ENCODE data around the gene PTPRT. TPM values are rescaled to one million over a fixed set of nuclear protein-coding genes. Genes with fewer than 3 reads are reported as not detected.

PTPRT gene
- total RNA-seq, 1 experiment from 2014 or later, result not detected

GRCh38 chr20:43029176-43029575, 160.5 kb downstream of the PTPRT start:
- Histone ChIP-seq H3K27ac (ENCODE audit: low read length) (no peak overlapping the region), H4K20me1 (ENCODE audit: low read length) (no peaks in the 10 kb centered on the region), H3K4me3 (ENCODE audit: low read length) (no peak overlapping the region), H3K27me3 (ENCODE audit: low read length) (no peaks in the 10 kb centered on the region), H3K9me3 (ENCODE audit: low read length) (peaks cover 34% of the 10 kb centered on the region; the same call in 1 of the 2 replicates), H3K79me2 (ENCODE audit: low read length) (no peaks in the 10 kb centered on the region), H3F3A (ENCODE audit: low read length, unreplicated experiment) (no peaks in the 10 kb centered on the region), H3K4me1 (ENCODE audit: insufficient read depth, low read length) (no peaks in the 10 kb centered on the region), H3K4me2 (ENCODE audit: low read length) (no peak overlapping the region), H3K9ac (ENCODE audit: low read length) (no peak overlapping the region), H3K9me2 (replicated peaks; ENCODE audit: low read length) (no peaks in the 10 kb centered on the region), H2AFZ (ENCODE audit: low read length) (no peak overlapping the region), H3K36me3 (ENCODE audit: low read depth, low read length) (no peaks in the 10 kb centered on the region)
- ATAC-seq, result no peak
- BruUV-seq (replicated peaks), result no TSS peak
- TF ChIP-seq EZH2 (IDR thresholded peaks at IDR 0.05; ENCODE audit: low read length, unreplicated experiment) (no peak), EZH2phosphoT487 (IDR thresholded peaks at IDR 0.05; ENCODE audit: borderline replicate concordance, low read length) (no peak)
- POLR2A ChIA-PET (ENCODE audit: unreplicated experiment), result no interaction called here
- CTCF ChIA-PET, result no interaction called here
- no peak for DNase-seq
- intact Hi-C loops (cut with micrococcal nuclease), result no loop called here

GRCh38 chr20:43028470-43028869, 161.2 kb downstream of the PTPRT start:
- H3F3A ChIP-seq (ENCODE audit: low read length, unreplicated experiment), result no peaks in the 10 kb centered on the region
- no peaks in the 10 kb centered on the region for H3K4me1 ChIP-seq (ENCODE audit: insufficient read depth, low read length)
- H3K4me2 ChIP-seq (ENCODE audit: low read length), result no peak overlapping the region
- no peak for ATAC-seq
- DNase-seq, result no peak
- intact Hi-C loops (cut with micrococcal nuclease), result no loop called here
- no peak overlapping the region for H3K4me3 ChIP-seq (ENCODE audit: low read length)
- no peak overlapping the region for H2AFZ ChIP-seq (ENCODE audit: low read length)
- H4K20me1 ChIP-seq (ENCODE audit: low read length), result no peaks in the 10 kb centered on the region
- POLR2A ChIA-PET (ENCODE audit: unreplicated experiment), result no interaction called here
- H3K79me2 ChIP-seq (ENCODE audit: low read length), result no peaks in the 10 kb centered on the region
- H3K27me3 ChIP-seq (ENCODE audit: low read length), result no peaks in the 10 kb centered on the region
- no peaks in the 10 kb centered on the region for H3K9me2 ChIP-seq (replicated peaks; ENCODE audit: low read length)
- no peaks in the 10 kb centered on the region for H3K36me3 ChIP-seq (ENCODE audit: low read depth, low read length)
- no peak overlapping the region for H3K27ac ChIP-seq (ENCODE audit: low read length)
- peaks cover 33% of the 10 kb centered on the region; the same call in 1 of the 2 replicates for H3K9me3 ChIP-seq (ENCODE audit: low read length)
- CTCF ChIA-PET, result no interaction called here
- no peak for TF ChIP-seq EZH2 (IDR thresholded peaks at IDR 0.05; ENCODE audit: low read length, unreplicated experiment)
- no peak for TF ChIP-seq CTCF (conservative IDR thresholded peaks at IDR 0.05; ENCODE audit: low read depth, low read length)
- no peak for TF ChIP-seq EZH2phosphoT487 (IDR thresholded peaks at IDR 0.05; ENCODE audit: borderline replicate concordance, low read length)
- BruUV-seq (replicated peaks), result no TSS peak
- no peak overlapping the region for H3K9ac ChIP-seq (ENCODE audit: low read length)

GRCh38 chr20:43023836-43024235, 165.9 kb downstream of the PTPRT start:
- Histone ChIP-seq H3K36me3 (ENCODE audit: low read depth, low read length) (no peaks in the 10 kb centered on the region; the same call in 1 of the 2 replicates), H3F3A (ENCODE audit: low read length, unreplicated experiment) (no peaks in the 10 kb centered on the region), H3K4me3 (ENCODE audit: low read length) (no peak overlapping the region), H2AFZ (ENCODE audit: low read length) (no peak overlapping the region), H3K27me3 (ENCODE audit: low read length) (no peaks in the 10 kb centered on the region), H3K4me2 (ENCODE audit: low read length) (no peak overlapping the region), H3K27ac (ENCODE audit: low read length) (no peak overlapping the region), H3K79me2 (ENCODE audit: low read length) (no peaks in the 10 kb centered on the region), H3K9ac (ENCODE audit: low read length) (no peak overlapping the region), H4K20me1 (ENCODE audit: low read length) (no peaks in the 10 kb centered on the region), H3K9me3 (ENCODE audit: low read length) (0 out of 2 replicates have a peak, but pooled peaks cover 16% of the 10 kb centered on the region), H3K9me2 (replicated peaks; ENCODE audit: low read length) (no peaks in the 10 kb centered on the region), H3K4me1 (ENCODE audit: insufficient read depth, low read length) (no peaks in the 10 kb centered on the region)
- intact Hi-C loops (cut with micrococcal nuclease), result no loop called here
- ChIA-PET CTCF (no interaction called here), POLR2A (ENCODE audit: unreplicated experiment) (no interaction called here)
- TF ChIP-seq EZH2phosphoT487 (IDR thresholded peaks at IDR 0.05; ENCODE audit: borderline replicate concordance, low read length), result no peak
- no peak for TF ChIP-seq CTCF (conservative IDR thresholded peaks at IDR 0.05; ENCODE audit: low read depth, low read length)
- no peak for TF ChIP-seq EZH2 (IDR thresholded peaks at IDR 0.05; ENCODE audit: low read length, unreplicated experiment)
- ATAC-seq, result no peak
- DNase-seq, result no peak
- BruUV-seq (replicated peaks), result no TSS peak

Measured in PC-3 (cell line).